Caco-2 (cell line): ENCODE measurements around the gene ZNF609. TPM values are rescaled to one million over a fixed set of nuclear protein-coding genes. Genes with fewer than 3 reads are reported as not detected.

Experiments used
- BruUV-seq: library from RNA; stranded (reverse); fragments of 400-500 nt; replicated peaks from 2 replicates; lab custom pipeline; 2021; lab: Mats Ljungman, UMichigan
- CTCF ChIA-PET: fragments of 300-600 bp; sonication (Branson Sonifier 250); formaldehyde crosslinking; loops from one replicate; lab custom pipeline; 2022; ENCODE audit warnings: antibody characterized with exemption; lab: Charles Lee
- POLR2A ChIA-PET: fragments of 300-600 bp; sonication (Branson Sonifier 250); formaldehyde crosslinking; loops from one replicate; lab custom pipeline; 2022; ENCODE audit warnings: antibody characterized with exemption; lab: Charles Lee
- DNase-seq, 2 experiments: peaks; one replicate each; pipeline versions ENCODE4 v3.0.0 to v3.0.0-alpha.2; 2020 to 2022
- H3K27me3 ChIP-seq: replicated peaks from 2 replicates; pipeline ENCODE4 v1.6.0; 2011; ENCODE audit warnings: low read length; ENCODE audit not compliant: control insufficient read depth, insufficient read depth
- H3K36me3 ChIP-seq: 2 replicates; pipeline ENCODE4 v1.5.1; 2011; ENCODE audit warnings: low read length; ENCODE audit not compliant: control insufficient read depth, insufficient read depth
- H3K4me1 ChIP-seq: fragments of 250-450 bp; sonication (Bioruptor Pico); 2 replicates; pipeline ENCODE4 v1.5.1; 2020; ENCODE audit warnings: mild to moderate bottlenecking
- H3K4me3 ChIP-seq: 2 replicates; pipeline ENCODE4 v1.5.1; 2011; ENCODE audit warnings: low read depth, mild to moderate bottlenecking, control low read depth, low read length
- H3K9me3 ChIP-seq: fragments of 250-450 bp; sonication (Bioruptor Pico); 2 replicates; pipeline ENCODE4 v1.5.1; 2020; ENCODE audit warnings: mild to moderate bottlenecking, moderate library complexity
- H3K27ac Mint-ChIP-seq: one replicate; pipeline ENCODE4 v1.8.0; 2022; ENCODE audit warnings: mixed read lengths; ENCODE audit not compliant: unreplicated experiment
- H3K27me3 Mint-ChIP-seq: one replicate; pipeline ENCODE4 v1.8.0; 2022; ENCODE audit warnings: mixed read lengths; ENCODE audit not compliant: insufficient read depth, unreplicated experiment
- H3K36me3 Mint-ChIP-seq: one replicate; pipeline ENCODE4 v1.8.0; 2022; ENCODE audit warnings: mild to moderate bottlenecking, mixed read lengths; ENCODE audit not compliant: insufficient read depth, unreplicated experiment
- H3K4me1 Mint-ChIP-seq: one replicate; pipeline ENCODE4 v1.8.0; 2022; ENCODE audit warnings: low read depth, mixed read lengths; ENCODE audit not compliant: unreplicated experiment
- H3K4me3 Mint-ChIP-seq: one replicate; pipeline ENCODE4 v1.8.0; 2022; ENCODE audit warnings: mild to moderate bottlenecking, moderate library complexity, mixed read lengths; ENCODE audit not compliant: unreplicated experiment
- H3K9me3 Mint-ChIP-seq: one replicate; pipeline ENCODE4 v1.8.0; 2022; ENCODE audit warnings: mixed read lengths; ENCODE audit not compliant: unreplicated experiment
- intact Hi-C: fragments of 100-400 bp; cut with micrococcal nuclease; formaldehyde crosslinking; loops from one replicate; pipeline ENCODE4 v1.10.0; 2022; ENCODE audit not compliant: unreplicated experiment
- total RNA-seq: library from RNA; stranded (reverse); gene quantifications from 2 replicates; pipeline ENCODE4 v1.2.3, GENCODE V29; 2022
- TF ChIP-seq, protein P1 (sequence below), 2 experiments: fragments of 200-600 bp in 1 of 2; IDR thresholded peaks; 1 replicate in 1 of 2; 2 replicates in 1 of 2; pipeline versions ENCODE4 v1.5.1 to v1.8.0; 2011 to 2022; ENCODE audit warnings: antibody characterized with exemption in 1 of 2, control low read depth in 1 of 2, inconsistent platforms in 1 of 2, low read depth in 1 of 2, low read length in 1 of 2, mild to moderate bottlenecking in 1 of 2, moderate library complexity in 1 of 2; ENCODE audit not compliant: insufficient read depth in 1 of 2, severe bottlenecking in 1 of 2, unreplicated experiment in 1 of 2

Gene ZNF609
- total RNA-seq, 1 experiment from 2014 or later: 30.1 TPM

DNA sequence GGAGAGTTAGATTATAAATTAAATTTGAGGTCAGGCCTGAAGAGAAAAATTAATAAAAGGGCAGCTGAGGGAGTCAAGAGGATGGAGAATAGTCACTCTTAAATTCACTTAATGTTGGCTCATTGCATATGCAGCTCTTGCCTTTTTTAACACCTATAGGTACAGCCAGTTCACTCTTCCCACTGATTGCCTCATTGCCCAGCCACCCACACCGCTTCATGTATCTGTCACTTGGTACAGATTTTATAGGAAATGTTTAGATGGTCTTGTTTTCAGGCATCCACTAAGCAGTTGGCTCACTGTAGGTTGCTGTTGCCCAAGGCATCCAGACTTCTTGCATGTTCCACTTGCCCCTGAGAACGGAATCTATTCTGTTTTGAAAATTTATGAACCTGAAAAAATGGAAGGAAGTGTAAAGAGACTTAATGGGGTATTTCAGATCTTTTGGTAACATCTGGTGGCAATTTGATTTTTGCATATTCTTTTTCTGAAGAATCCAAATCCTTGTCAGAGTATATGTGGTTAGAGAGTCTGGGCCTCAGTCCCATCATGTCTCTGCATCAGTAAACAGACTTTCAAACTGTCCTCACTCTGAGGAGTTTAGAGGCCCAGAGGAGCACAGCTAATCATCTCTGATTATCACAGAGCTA is 163.1 kb downstream of the ZNF609 start:
- POLR2A ChIA-PET: no interaction called here
- CTCF ChIA-PET: no interaction called here

DNA sequence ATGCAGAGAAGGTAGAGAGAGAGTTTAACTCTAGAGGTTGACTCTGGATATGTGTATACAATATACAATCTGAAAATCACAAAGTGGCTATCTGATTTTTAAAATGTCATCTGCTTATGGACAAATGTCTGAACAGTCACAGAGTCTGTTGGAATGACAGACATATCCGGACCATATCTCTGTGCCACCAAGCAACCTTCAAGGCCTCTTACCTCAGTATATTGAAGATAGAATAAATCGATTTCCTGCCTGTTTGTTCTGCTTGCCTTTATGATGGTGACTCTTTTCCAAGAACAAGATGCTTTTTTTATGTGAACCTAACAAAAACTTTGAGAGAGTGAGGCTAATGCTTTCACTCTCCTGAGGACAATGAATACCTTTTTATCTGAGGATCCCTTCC is 163.9 kb downstream of the ZNF609 start:
- Mint-ChIP-seq H3K36me3 (peaks cover 19% of the 10 kb centered on the region), H3K27me3 (no peaks in the 10 kb centered on the region), H3K4me1 (peaks cover 13% of the 10 kb centered on the region), H3K9me3 (no peaks in the 10 kb centered on the region), H3K4me3 (no peak overlapping the region), H3K27ac (no peak overlapping the region)
- TF ChIP-seq, protein P1, sequence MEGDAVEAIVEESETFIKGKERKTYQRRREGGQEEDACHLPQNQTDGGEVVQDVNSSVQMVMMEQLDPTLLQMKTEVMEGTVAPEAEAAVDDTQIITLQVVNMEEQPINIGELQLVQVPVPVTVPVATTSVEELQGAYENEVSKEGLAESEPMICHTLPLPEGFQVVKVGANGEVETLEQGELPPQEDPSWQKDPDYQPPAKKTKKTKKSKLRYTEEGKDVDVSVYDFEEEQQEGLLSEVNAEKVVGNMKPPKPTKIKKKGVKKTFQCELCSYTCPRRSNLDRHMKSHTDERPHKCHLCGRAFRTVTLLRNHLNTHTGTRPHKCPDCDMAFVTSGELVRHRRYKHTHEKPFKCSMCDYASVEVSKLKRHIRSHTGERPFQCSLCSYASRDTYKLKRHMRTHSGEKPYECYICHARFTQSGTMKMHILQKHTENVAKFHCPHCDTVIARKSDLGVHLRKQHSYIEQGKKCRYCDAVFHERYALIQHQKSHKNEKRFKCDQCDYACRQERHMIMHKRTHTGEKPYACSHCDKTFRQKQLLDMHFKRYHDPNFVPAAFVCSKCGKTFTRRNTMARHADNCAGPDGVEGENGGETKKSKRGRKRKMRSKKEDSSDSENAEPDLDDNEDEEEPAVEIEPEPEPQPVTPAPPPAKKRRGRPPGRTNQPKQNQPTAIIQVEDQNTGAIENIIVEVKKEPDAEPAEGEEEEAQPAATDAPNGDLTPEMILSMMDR (IDR thresholded peaks at IDR 0.05; ENCODE audit: insufficient read depth in 1 of 2, low read depth in 1 of 2, low read length in 1 of 2, severe bottlenecking in 1 of 2, unreplicated experiment in 1 of 2): no peak
- Histone ChIP-seq H3K27me3 (no peaks in the 10 kb centered on the region), H3K9me3 (no peaks in the 10 kb centered on the region), H3K4me1 (0 out of 2 replicates have a peak, but pooled peaks cover 4% of the 10 kb centered on the region), H3K36me3 (no peaks in the 10 kb centered on the region), H3K4me3 (no peak overlapping the region)
- no peak for DNase-seq
- intact Hi-C loops: no loop called here
- CTCF ChIA-PET: no interaction called here
- BruUV-seq: no TSS peak
- POLR2A ChIA-PET: no interaction called here

More for the DNA sequence above, 163.1 kb downstream of the ZNF609 start:
- Mint-ChIP-seq H3K36me3 (peaks cover 13% of the 10 kb centered on the region), H3K27me3 (no peaks in the 10 kb centered on the region), H3K4me3 (no peak overlapping the region), H3K4me1 (peaks cover 21% of the 10 kb centered on the region), H3K27ac (no peak overlapping the region), H3K9me3 (no peaks in the 10 kb centered on the region)
- BruUV-seq: no TSS peak
- DNase-seq: no peak
- no peak overlapping the region for H3K4me3 ChIP-seq
- H3K4me1 ChIP-seq: 0 out of 2 replicates have a peak, but pooled peaks cover 4% of the 10 kb centered on the region
- intact Hi-C loops: no loop called here
- TF ChIP-seq, protein P1 (IDR thresholded peaks at IDR 0.05; ENCODE audit: insufficient read depth in 1 of 2, low read depth in 1 of 2, low read length in 1 of 2, severe bottlenecking in 1 of 2, unreplicated experiment in 1 of 2): no peak
- H3K36me3 ChIP-seq: no peaks in the 10 kb centered on the region
- no peaks in the 10 kb centered on the region for H3K27me3 ChIP-seq
- no peaks in the 10 kb centered on the region for H3K9me3 ChIP-seq

DNA sequence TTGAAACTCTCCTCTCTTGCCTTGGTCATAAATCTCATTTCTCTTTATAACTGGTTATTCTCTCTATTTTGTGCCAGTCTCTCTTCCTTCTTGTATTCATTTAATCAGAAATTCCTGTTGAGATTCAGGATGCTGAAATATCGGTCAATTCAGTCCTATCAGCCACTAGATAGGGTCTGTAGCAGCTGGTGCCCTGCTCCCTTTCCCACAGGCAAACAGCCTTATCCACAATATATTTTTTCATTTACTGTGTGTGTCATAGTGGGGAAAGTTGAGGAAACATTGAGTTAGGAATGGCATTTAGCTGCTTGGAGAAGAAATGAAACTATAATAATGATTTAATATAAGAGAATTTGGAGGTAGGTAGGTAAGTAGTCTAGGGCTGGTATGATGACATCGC is 168.7 kb downstream of the ZNF609 start:
- H3K4me1 ChIP-seq: peaks cover 11% of the 10 kb centered on the region
- peaks cover 9% of the 10 kb centered on the region for H3K4me1 Mint-ChIP-seq
- no peak overlapping the region for H3K27ac Mint-ChIP-seq
- H3K27me3 Mint-ChIP-seq: no peaks in the 10 kb centered on the region
- H3K36me3 ChIP-seq: no peaks in the 10 kb centered on the region; the same call in 1 of the 2 replicates
- intact Hi-C loops: no loop called here
- H3K4me3 Mint-ChIP-seq: no peak overlapping the region
- no peaks in the 10 kb centered on the region for H3K9me3 Mint-ChIP-seq
- H3K4me3 ChIP-seq: no peak overlapping the region
- H3K36me3 Mint-ChIP-seq: peaks cover 18% of the 10 kb centered on the region
- H3K9me3 ChIP-seq: no peaks in the 10 kb centered on the region
- DNase-seq: no peak
- TF ChIP-seq, protein P1 (IDR thresholded peaks at IDR 0.05; ENCODE audit: insufficient read depth in 1 of 2, low read depth in 1 of 2, low read length in 1 of 2, severe bottlenecking in 1 of 2, unreplicated experiment in 1 of 2): no peak
- CTCF ChIA-PET: no interaction called here
- H3K27me3 ChIP-seq: no peaks in the 10 kb centered on the region
- POLR2A ChIA-PET: no interaction called here
- BruUV-seq: no TSS peak
